CD14-positive monocyte (primary cell): ENCODE results near the gene TSPAN31. TPM values are rescaled to one million over a fixed set of nuclear protein-coding genes. Genes with fewer than 3 reads are reported as not detected.

Experiments
- DNase-seq, 3 donors: peaks; one replicate each; pipeline ENCODE4 v3.0.0-alpha.2; 2011 to 2022
- H2AFZ ChIP-seq: 2 replicates; pipeline ENCODE4 v1.6.0; 2012; ENCODE audit warnings: mild to moderate bottlenecking, low read depth, low read length, inconsistent platforms; ENCODE audit not compliant: insufficient read depth, poor library complexity, severe bottlenecking
- H3K27ac ChIP-seq, 2 donors: 1 replicate in 1 of 2; 2 replicates in 1 of 2; pipeline ENCODE4 v1.5.1; 2012 to 2013; ENCODE audit warnings: low read length in 2 of 2, control low read depth in 1 of 2, inconsistent platforms in 1 of 2, low read depth in 1 of 2, mild to moderate bottlenecking in 1 of 2
- H3K27me3 ChIP-seq, 2 donors: one replicate each; pipeline versions ENCODE4 v1.6.0 to v1.6.1; 2011 to 2013; ENCODE audit warnings: low read length in 2 of 2; ENCODE audit not compliant: control insufficient read depth in 2 of 2, insufficient read depth in 2 of 2
- H3K36me3 ChIP-seq, 2 donors: replicated peaks in 1 of 2; 1 replicate in 1 of 2; 2 replicates in 1 of 2; pipeline versions ENCODE4 v1.5.1 to v1.6.1; 2012 to 2013; ENCODE audit warnings: low read length in 2 of 2, control low read depth in 1 of 2, inconsistent platforms in 1 of 2, mild to moderate bottlenecking in 1 of 2; ENCODE audit not compliant: insufficient read depth in 2 of 2, control insufficient read depth in 1 of 2
- H3K4me1 ChIP-seq, 2 donors: 1 replicate in 1 of 2; 2 replicates in 1 of 2; pipeline versions ENCODE4 v1.5.1 to v1.6.1; 2012 to 2013; ENCODE audit warnings: low read length in 2 of 2, control low read depth in 1 of 2, inconsistent platforms in 1 of 2, mild to moderate bottlenecking in 1 of 2, moderate library complexity in 1 of 2; ENCODE audit not compliant: insufficient read depth in 2 of 2, control insufficient read depth in 1 of 2
- H3K4me2 ChIP-seq: replicated peaks from 2 replicates; pipeline ENCODE3; 2012; ENCODE audit warnings: low read length, moderate library complexity, mild to moderate bottlenecking; ENCODE audit not compliant: poor library complexity, severe bottlenecking; ENCODE audit errors: extremely low read depth
- H3K4me3 ChIP-seq, 3 experiments: fragments of 200-600 bp in 1 of 3; sonication (generic) in 1 of 3; replicated peaks in 1 of 3; 1 replicate in 2 of 3; 2 replicates in 1 of 3; pipeline ENCODE4 v1.5.1; 2011 to 2013; ENCODE audit warnings: low read length in 3 of 3, mild to moderate bottlenecking in 3 of 3, control low read depth in 2 of 3, low read depth in 2 of 3, inconsistent platforms in 1 of 3, moderate library complexity in 1 of 3
- H3K79me2 ChIP-seq: 2 replicates; pipeline ENCODE4 v1.6.0; 2012; ENCODE audit warnings: mild to moderate bottlenecking, control low read depth, inconsistent platforms, low read length, moderate library complexity; ENCODE audit not compliant: insufficient read depth
- H3K9ac ChIP-seq: 2 replicates; pipeline ENCODE4 v1.6.0; 2017; ENCODE audit warnings: low read length, mild to moderate bottlenecking; ENCODE audit not compliant: insufficient read depth, poor library complexity, severe bottlenecking
- H3K9me3 ChIP-seq, 2 donors: replicated peaks in 1 of 2; 1 replicate in 1 of 2; 2 replicates in 1 of 2; pipeline versions ENCODE4 v1.5.1 to v1.6.1; 2012 to 2013; ENCODE audit warnings: low read length in 2 of 2, control low read depth in 1 of 2; ENCODE audit not compliant: control insufficient read depth in 1 of 2, insufficient read depth in 1 of 2
- H4K20me1 ChIP-seq: 2 replicates; pipeline ENCODE4 v1.6.0; 2012; ENCODE audit warnings: mild to moderate bottlenecking, low read length, control low read depth, moderate library complexity; ENCODE audit not compliant: insufficient read depth
- H3K27ac Mint-ChIP-seq, 7 donors: one replicate each; pipeline ENCODE4 v1.8.0; 2020; ENCODE audit warnings: mild to moderate bottlenecking in 7 of 7, mixed read lengths in 7 of 7, moderate library complexity in 6 of 7, inconsistent platforms in 2 of 7
- H3K27me3 Mint-ChIP-seq, 3 donors: one replicate each; pipeline ENCODE4 v1.8.0; 2021 to 2022; ENCODE audit warnings: low read depth in 3 of 3, mild to moderate bottlenecking in 3 of 3, mixed read lengths in 3 of 3, moderate library complexity in 3 of 3, inconsistent platforms in 1 of 3
- H3K36me3 Mint-ChIP-seq, 2 donors: one replicate each; pipeline ENCODE4 v1.8.0; 2020; ENCODE audit warnings: mixed read lengths in 2 of 2, inconsistent platforms in 1 of 2, mild to moderate bottlenecking in 1 of 2
- H3K4me1 Mint-ChIP-seq: one replicate; pipeline ENCODE4 v1.8.0; 2020; ENCODE audit warnings: mild to moderate bottlenecking, mixed read lengths
- H3K4me3 Mint-ChIP-seq, 2 donors: one replicate each; pipeline ENCODE4 v1.8.0; 2020; ENCODE audit warnings: mild to moderate bottlenecking in 2 of 2, mixed read lengths in 2 of 2, moderate library complexity in 1 of 2
- H3K9me3 Mint-ChIP-seq, 7 donors: one replicate each; pipeline ENCODE4 v1.8.0; 2020 to 2022; ENCODE audit warnings: mixed read lengths in 7 of 7, mild to moderate bottlenecking in 6 of 7, moderate library complexity in 6 of 7, inconsistent platforms in 2 of 7
- WGBS: methylation state at CpG from one replicate; pipeline ENCODE4 v1.1.5; 2013; ENCODE audit warnings: missing lambda C conversion rate; ENCODE audit not compliant: insufficient coverage; 5-methylcytosine and 5-hydroxymethylcytosine counted together
- intact Hi-C, 2 donors: fragments of 100-400 bp; cut with micrococcal nuclease; formaldehyde crosslinking; loops; one replicate each; pipeline versions ENCODE4 v1.15.0 to v1.15.1; 2023
- polyA plus RNA-seq, 3 donors: library from polyadenylated mRNA; depleted of rRNA in 1 of 3; unstranded in 2 of 3; stranded (reverse) in 1 of 3; fragments of 300-500 nt in 2 of 3; fragments of >200 nt in 1 of 3; fragmentation: Illumina TruSeq in 2 of 3; gene quantifications; 1 replicate in 2 of 3; 2 replicates in 1 of 3; pipeline ENCODE4 v1.2.3, GENCODE V29; 2012 to 2021
- TF ChIP-seq, protein P1 (sequence below): fragments of 200-600 bp; IDR thresholded peaks from one replicate; pipeline ENCODE4 v1.8.0; 2022; ENCODE audit warnings: antibody characterized with exemption, mild to moderate bottlenecking

The TSPAN31 gene
- polyA plus RNA-seq, 3 donors = 20.6 to 48.1 (median 43.0) TPM

DNA sequence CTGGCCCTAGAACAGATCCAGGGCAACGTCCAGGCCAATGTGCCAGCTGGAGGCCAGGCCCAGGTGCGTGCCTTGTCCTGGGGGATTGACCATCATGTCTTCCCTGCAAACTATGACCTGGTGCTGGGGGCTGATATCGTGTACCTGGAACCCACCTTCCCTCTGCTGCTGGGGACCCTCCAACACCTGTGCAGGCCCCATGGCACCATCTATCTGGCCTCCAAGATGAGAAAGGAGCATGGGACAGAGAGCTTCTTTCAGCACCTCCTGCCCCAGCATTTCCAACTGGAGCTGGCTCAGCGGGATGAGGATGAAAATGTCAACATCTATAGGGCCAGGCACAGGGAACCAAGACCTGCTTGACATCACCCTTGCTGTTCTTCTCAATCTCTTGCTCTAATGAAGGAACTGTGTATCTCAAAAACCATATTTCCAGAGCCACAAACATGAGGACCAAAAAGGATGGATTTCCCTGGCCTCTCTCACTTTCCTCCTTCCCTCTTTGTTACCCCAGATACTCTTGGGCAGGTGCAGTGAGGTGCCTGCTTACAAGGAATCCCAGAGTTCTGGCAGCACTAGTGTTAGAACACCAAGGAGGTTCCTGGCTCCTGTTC lies 35.6 kb downstream of the TSPAN31 start:
- Mint-ChIP-seq H3K9me3 (peaks cover 0 to 4% (median 0%) of the 10 kb centered on the region in 7 donors), H3K27ac (peak overlapping the region in 5 of 7 donors; percentile 57 to 91 (median 74)), H3K4me1 (peaks cover 51% of the 10 kb centered on the region), H3K27me3 (peaks cover 0 to 4% (median 0%) of the 10 kb centered on the region in 3 donors), H3K36me3 (peaks cover 7 to 8% of the 10 kb centered on the region in 2 donors), H3K4me3 (no peak overlapping the region)
- intact Hi-C loops = loop anchor here in 1 of 2 donors (5.0 kb wide), 1 partner anchor 67 kb away; the partner anchor contains the start of gene CTDSP2
- H2AFZ ChIP-seq = no peak overlapping the region
- 100% methylated on average over 3 of the region's 4 CpGs for WGBS
- H3K27me3 ChIP-seq = no peaks in the 10 kb centered on the region
- TF ChIP-seq, protein P1, sequence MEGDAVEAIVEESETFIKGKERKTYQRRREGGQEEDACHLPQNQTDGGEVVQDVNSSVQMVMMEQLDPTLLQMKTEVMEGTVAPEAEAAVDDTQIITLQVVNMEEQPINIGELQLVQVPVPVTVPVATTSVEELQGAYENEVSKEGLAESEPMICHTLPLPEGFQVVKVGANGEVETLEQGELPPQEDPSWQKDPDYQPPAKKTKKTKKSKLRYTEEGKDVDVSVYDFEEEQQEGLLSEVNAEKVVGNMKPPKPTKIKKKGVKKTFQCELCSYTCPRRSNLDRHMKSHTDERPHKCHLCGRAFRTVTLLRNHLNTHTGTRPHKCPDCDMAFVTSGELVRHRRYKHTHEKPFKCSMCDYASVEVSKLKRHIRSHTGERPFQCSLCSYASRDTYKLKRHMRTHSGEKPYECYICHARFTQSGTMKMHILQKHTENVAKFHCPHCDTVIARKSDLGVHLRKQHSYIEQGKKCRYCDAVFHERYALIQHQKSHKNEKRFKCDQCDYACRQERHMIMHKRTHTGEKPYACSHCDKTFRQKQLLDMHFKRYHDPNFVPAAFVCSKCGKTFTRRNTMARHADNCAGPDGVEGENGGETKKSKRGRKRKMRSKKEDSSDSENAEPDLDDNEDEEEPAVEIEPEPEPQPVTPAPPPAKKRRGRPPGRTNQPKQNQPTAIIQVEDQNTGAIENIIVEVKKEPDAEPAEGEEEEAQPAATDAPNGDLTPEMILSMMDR = no peak
- no peaks in the 10 kb centered on the region for H4K20me1 ChIP-seq
- peaks cover 3 to 4% of the 10 kb centered on the region in 2 donors for H3K36me3 ChIP-seq
- peaks cover 47% of the 10 kb centered on the region in 2 donors for H3K4me1 ChIP-seq
- peak overlapping the region; percentile 36 to 81 for H3K27ac ChIP-seq
- H3K9ac ChIP-seq = no peak overlapping the region
- H3K9me3 ChIP-seq = no peaks in the 10 kb centered on the region
- no peak overlapping the region for H3K4me2 ChIP-seq
- H3K4me3 ChIP-seq = no peak overlapping the region
- H3K79me2 ChIP-seq = peaks cover 17% of the 10 kb centered on the region
- DNase-seq = no peak

- Histone ChIP-seq H3K4me3 (peak overlapping the region in 1 of 3 experiments; percentile 82), H3K9ac (no peak overlapping the region), H3K27me3 (no peaks in the 10 kb centered on the region), H3K4me2 (peak overlapping the region; percentile 83), H4K20me1 (no peaks in the 10 kb centered on the region), H2AFZ (peak overlapping the region; percentile 57), H3K4me1 (peaks cover 38 to 39% of the 10 kb centered on the region in 2 donors), H3K27ac (peak overlapping the region; percentile 36 to 81), H3K79me2 (peaks cover 17% of the 10 kb centered on the region), H3K9me3 (no peaks in the 10 kb centered on the region), H3K36me3 (peaks cover 12% of the 10 kb centered on the region in 2 donors)
- TF ChIP-seq, protein P1 = no peak
- H3K27ac Mint-ChIP-seq = peak overlapping the region; percentile 57 to 94 (median 76)
- peaks cover 11 to 12% of the 10 kb centered on the region in 2 donors for H3K36me3 Mint-ChIP-seq
- H3K9me3 Mint-ChIP-seq = peaks cover 0 to 2% (median 0%) of the 10 kb centered on the region in 7 donors
- peaks cover 0 to 3% (median 0%) of the 10 kb centered on the region in 3 donors for H3K27me3 Mint-ChIP-seq
- 38% methylated on average over 1 of the region's 3 CpGs for WGBS
- peak overlapping the region in 1 of 2 donors; percentile 43 for H3K4me3 Mint-ChIP-seq
- peak in 2 of 3 donors; percentile 57 to 63 for DNase-seq
- intact Hi-C loops = loop anchor here in 1 of 2 donors (5.0 kb wide), 1 partner anchor 66 kb away; the partner anchor contains the start of gene CTDSP2
- H3K4me1 Mint-ChIP-seq = peaks cover 42% of the 10 kb centered on the region
Measured at GRCh38 chr12:57781244-57781643, 36.4 kb downstream of the TSPAN31 start.
